Measurements from ENCODE around the gene THRB. TPM values are rescaled to one million over a fixed set of nuclear protein-coding genes. Genes with fewer than 3 reads are reported as not detected.

Gene THRB
- total and polyA plus RNA-seq, 2 donors (not counting 3 experiments of a cell fraction or from before 2014, with no cell fraction given) = 0.06 TPM; not detected in 1

- TF ChIP-seq EZH2 (IDR thresholded peaks at IDR 0.05; ENCODE audit: borderline replicate concordance, low read depth, low read length, severe bottlenecking) (no peak), FOS (IDR thresholded peaks at IDR 0.05; ENCODE audit: borderline replicate concordance, insufficient read depth, low read length) (no peak), MYC (IDR thresholded peaks at IDR 0.05; ENCODE audit: low read depth, low read length) (no peak), GATA2 (IDR thresholded peaks at IDR 0.05; ENCODE audit: insufficient read depth, insufficient read length, low read depth, low read length) (no peak), CTCF (IDR thresholded peaks at IDR 0.05; ENCODE audit: extremely low read depth in 1 of 2, insufficient read depth in 1 of 2, low read depth in 1 of 2, low read length in 2 of 2) (no peak), JUN (IDR thresholded peaks at IDR 0.05; ENCODE audit: borderline replicate concordance, insufficient read depth, insufficient read length, low read depth) (no peak), MAX (IDR thresholded peaks at IDR 0.05; ENCODE audit: insufficient read depth, insufficient read length) (no peak), POLR2AphosphoS5 (IDR thresholded peaks at IDR 0.05; ENCODE audit: insufficient read depth, low read depth, low read length) (no peak), POLR2A (IDR thresholded peaks at IDR 0.05; ENCODE audit: low read depth, low read length) (no peak)
- no TSS peak for BruUV-seq (replicated peaks)
- dilution Hi-C loops (cut with MboI; ENCODE audit: extremely low pct_ligation_motif_present, low sequenced_read_pairs) (no loop called here), intact Hi-C loops (cut with micrococcal nuclease) (no loop called here)
- no peaks in the 10 kb centered on the region for H3K79me2 ChIP-seq (ENCODE audit: control insufficient read depth, insufficient read depth, low read length)
- no peak overlapping the region for H3K4me3 ChIP-seq (replicated peaks in 1 of 3; ENCODE audit: insufficient read depth in 1 of 3, low read depth in 1 of 3, low read length in 3 of 3)
- DNase-seq (ENCODE audit: low read depth, low spot score) = no peak
- H2AFZ ChIP-seq (ENCODE audit: low read depth, low read length) = no peak overlapping the region
- H3K9ac ChIP-seq (replicated peaks; ENCODE audit: extremely low read depth, insufficient read depth, low read length) = no peak overlapping the region
- FAIRE-seq = no peak
- no peaks in the 10 kb centered on the region for H4K20me1 ChIP-seq (replicated peaks; ENCODE audit: control insufficient read depth, extremely low read depth, insufficient read depth, low read length)
- no peaks in the 10 kb centered on the region for H3K9me1 ChIP-seq (replicated peaks; ENCODE audit: control insufficient read depth, extremely low read depth, insufficient read depth, low read length)
- H3K4me1 ChIP-seq (ENCODE audit: control insufficient read depth, extremely low read depth, insufficient read depth, low read length) = no peaks in the 10 kb centered on the region
- no peaks in the 10 kb centered on the region for H3K27me3 ChIP-seq (ENCODE audit: control insufficient read depth in 2 of 2, insufficient read depth in 2 of 2, low read length in 2 of 2)
- H3K9me3 ChIP-seq (replicated peaks; ENCODE audit: control insufficient read depth, insufficient read depth, low read length) = no peaks in the 10 kb centered on the region
- no peaks in the 10 kb centered on the region for H3K36me3 ChIP-seq (ENCODE audit: control insufficient read depth in 2 of 2, extremely low read depth in 1 of 2, insufficient read depth in 2 of 2, low read length in 2 of 2)
- H3K27ac ChIP-seq (ENCODE audit: insufficient read depth, low read depth, low read length) = no peak overlapping the region
- H3K4me2 ChIP-seq (ENCODE audit: insufficient read depth, low read length) = no peak overlapping the region
- CTCF ChIA-PET = no interaction called here
- POLR2A ChIA-PET = no interaction called here
These were observed 397.9 kb downstream of the THRB start for GRCh38 chr3:24096695-24097290.

Data from endothelial cell of umbilical vein (primary cell).